SK-N-SH treated with all-trans-retinoic acid at 6 μM for 48 hours (cell line): ENCODE results near the gene CDC42EP1.

Experiments
- BACH2 ChIP-seq: fragments of 250-450 bp; sonication (Bioruptor Pico); IDR thresholded peaks from 2 replicates; pipeline ENCODE4 v1.9.0; 2021; ENCODE audit warnings: mild to moderate bottlenecking, borderline replicate concordance
- CSDC2 ChIP-seq: fragments of 250-450 bp; sonication (Bioruptor Pico); IDR thresholded peaks from 2 replicates; pipeline ENCODE4 v1.5.0; 2020; ENCODE audit warnings: mild to moderate bottlenecking, moderate library complexity
- PPARA ChIP-seq: fragments of 250-450 bp; sonication (Bioruptor Pico); IDR thresholded peaks from 2 replicates; pipeline ENCODE4 v1.5.0; 2020; ENCODE audit warnings: mild to moderate bottlenecking, borderline replicate concordance
- SNAI2 ChIP-seq: fragments of 250-450 bp; sonication (Bioruptor Pico); IDR thresholded peaks from 2 replicates; pipeline ENCODE4 v1.5.0; 2020; ENCODE audit warnings: mild to moderate bottlenecking, moderate library complexity
- ZFP3 ChIP-seq: fragments of 250-450 bp; sonication (Bioruptor Pico); IDR thresholded peaks from 2 replicates; pipeline ENCODE4 v1.5.0; 2020; ENCODE audit warnings: mild to moderate bottlenecking, moderate library complexity
- ZNF70 ChIP-seq: fragments of 450-650 bp; formaldehyde crosslinking; IDR thresholded peaks from 2 replicates; pipeline ENCODE4 v1.5.0; 2020; ENCODE audit warnings: mild to moderate bottlenecking, moderate library complexity
- ZNF8 ChIP-seq: fragments of 450-650 bp; formaldehyde crosslinking; IDR thresholded peaks from 2 replicates; pipeline ENCODE4 v1.5.0; 2020; ENCODE audit warnings: mild to moderate bottlenecking, moderate library complexity
- TF ChIP-seq, protein P1 (sequence below): fragments of 250-450 bp; sonication (Bioruptor Pico); IDR thresholded peaks from 2 replicates; pipeline ENCODE4 v1.8.0; 2020; ENCODE audit warnings: mild to moderate bottlenecking, moderate library complexity, borderline replicate concordance

DNA sequence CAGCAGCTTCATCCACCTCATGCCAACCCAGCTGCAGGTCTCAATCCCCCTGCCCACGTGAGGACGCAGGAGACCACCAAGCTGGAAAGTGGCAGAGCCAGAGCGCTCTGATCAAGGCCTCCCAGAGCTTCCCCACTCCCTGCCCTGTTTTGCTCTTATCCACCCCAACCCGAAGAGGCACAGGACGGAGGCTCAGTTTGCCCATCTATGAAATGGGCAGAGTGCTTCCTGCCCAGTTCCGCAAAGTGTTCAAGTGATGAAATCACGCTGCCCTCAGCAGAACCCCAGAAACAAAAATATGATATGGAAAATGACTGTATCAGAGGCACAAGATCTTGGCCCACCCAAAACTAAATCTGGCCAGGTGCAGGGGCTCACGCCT lies 11.7 kb downstream of the CDC42EP1 start:
- TF ChIP-seq ZNF70, result no peak
- TF ChIP-seq CSDC2 (CRISPR knock-in tag), result no peak
- no peak for TF ChIP-seq PPARA (CRISPR knock-in tag)
- no peak for TF ChIP-seq ZFP3 (CRISPR knock-in tag)
- TF ChIP-seq, protein P1, sequence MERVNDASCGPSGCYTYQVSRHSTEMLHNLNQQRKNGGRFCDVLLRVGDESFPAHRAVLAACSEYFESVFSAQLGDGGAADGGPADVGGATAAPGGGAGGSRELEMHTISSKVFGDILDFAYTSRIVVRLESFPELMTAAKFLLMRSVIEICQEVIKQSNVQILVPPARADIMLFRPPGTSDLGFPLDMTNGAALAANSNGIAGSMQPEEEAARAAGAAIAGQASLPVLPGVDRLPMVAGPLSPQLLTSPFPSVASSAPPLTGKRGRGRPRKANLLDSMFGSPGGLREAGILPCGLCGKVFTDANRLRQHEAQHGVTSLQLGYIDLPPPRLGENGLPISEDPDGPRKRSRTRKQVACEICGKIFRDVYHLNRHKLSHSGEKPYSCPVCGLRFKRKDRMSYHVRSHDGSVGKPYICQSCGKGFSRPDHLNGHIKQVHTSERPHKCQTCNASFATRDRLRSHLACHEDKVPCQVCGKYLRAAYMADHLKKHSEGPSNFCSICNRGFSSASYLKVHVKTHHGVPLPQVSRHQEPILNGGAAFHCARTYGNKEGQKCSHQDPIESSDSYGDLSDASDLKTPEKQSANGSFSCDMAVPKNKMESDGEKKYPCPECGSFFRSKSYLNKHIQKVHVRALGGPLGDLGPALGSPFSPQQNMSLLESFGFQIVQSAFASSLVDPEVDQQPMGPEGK (CRISPR knock-in tag), result no peak
- TF ChIP-seq ZNF8, result no peak
- no peak for TF ChIP-seq BACH2
- no peak for TF ChIP-seq SNAI2
